HepG2 (cell line): Measurements from ENCODE around the gene TFEB. TPM values are rescaled to one million over a fixed set of nuclear protein-coding genes. Genes with fewer than 3 reads are reported as not detected.

Experiments used
- AKNA ChIP-seq: sonication (generic); formaldehyde crosslinking; IDR thresholded peaks from 2 replicates; pipeline ENCODE4 v1.4.0; 2020; ENCODE audit warnings: missing genetic modification reagents, borderline replicate concordance
- HOXD1 ChIP-seq: sonication (generic); formaldehyde crosslinking; IDR thresholded peaks from 2 replicates; pipeline ENCODE4 v1.5.0; 2020; ENCODE audit warnings: missing genetic modification reagents
- NCOR1 ChIP-seq: fragments of 200-600 bp; sonication (generic); IDR thresholded peaks from 2 replicates; pipeline ENCODE4 v1.7.0; 2017; ENCODE audit warnings: antibody characterized with exemption, low read length, borderline replicate concordance
- NR3C1 ChIP-seq: sonication (generic); formaldehyde crosslinking; IDR thresholded peaks from 2 replicates; pipeline ENCODE4 v1.4.0; 2020; ENCODE audit warnings: missing genetic modification reagents
- PRMT3 ChIP-seq: sonication (generic); formaldehyde crosslinking; IDR thresholded peaks from 2 replicates; pipeline ENCODE4 v1.8.1; 2022; ENCODE audit warnings: low read depth, mild to moderate bottlenecking, moderate library complexity, missing genetic modification reagents, borderline replicate concordance
- TFDP1 ChIP-seq: IDR thresholded peaks from 2 replicates; pipeline ENCODE4 v1.6.1; 2016; ENCODE audit warnings: missing compliant biosample characterization, missing genetic modification reagents, borderline replicate concordance
- ZBTB40 ChIP-seq, 2 experiments: fragments of 450-650 bp in 1 of 2; sonication (generic) in 1 of 2; formaldehyde crosslinking in 1 of 2; IDR thresholded peaks; 2 replicates each; pipeline versions ENCODE4 v1.6.1 to v1.8.0; 2016 to 2022; ENCODE audit warnings: antibody characterized with exemption in 1 of 2, mild to moderate bottlenecking in 1 of 2, missing genetic modification reagents in 1 of 2
- ZBTB42 ChIP-seq: sonication (generic); formaldehyde crosslinking; IDR thresholded peaks from 2 replicates; pipeline ENCODE4 v1.5.0; 2020; ENCODE audit warnings: mild to moderate bottlenecking, missing genetic modification reagents
- ZNF136 ChIP-seq: sonication (generic); formaldehyde crosslinking; IDR thresholded peaks from 2 replicates; pipeline ENCODE4 v1.8.1; 2022; ENCODE audit warnings: low read depth, mild to moderate bottlenecking, moderate library complexity, missing genetic modification reagents
- polyA plus RNA-seq, 8 experiments: library from polyadenylated mRNA; depleted of rRNA in 3 of 8; stranded (reverse) in 7 of 8; unstranded in 1 of 8; fragments of >200 nt; fragmentation: Illumina TruSeq in 4 of 8; extraction: Trizol in 4 of 8; gene quantifications; 2 replicates each; pipeline versions ENCODE4 v1.2.1 to v1.2.3, GENCODE V29; 2011 to 2016; ENCODE audit warnings: low read depth in 4 of 8, missing spikeins in 1 of 8, mixed read lengths in 1 of 8; ENCODE audit not compliant: insufficient read depth in 1 of 8
- total RNA-seq, 5 experiments: library from RNA; depleted of rRNA; stranded (reverse); fragments of >200 nt; fragmentation: Illumina TruSeq; extraction: Trizol; gene quantifications; 2 replicates each; pipeline ENCODE4 v1.2.3, GENCODE V29; 2016; ENCODE audit warnings: low read depth in 1 of 5
- TF ChIP-seq, protein P1 (sequence below): sonication (generic); formaldehyde crosslinking; IDR thresholded peaks from 2 replicates; pipeline ENCODE4 v1.4.0; 2020; ENCODE audit warnings: missing genetic modification reagents

Gene TFEB
- total and polyA plus RNA-seq, 2 of the 13 experiments (the other 11 are each of a cell fraction or from before 2014, with no cell fraction given): 13.3 to 18.7 TPM

GRCh38 chr6:41735427-41736185, at the start of gene TFEB (continued):
- TF ChIP-seq ZBTB40 (IDR thresholded peaks at IDR 0.05) (no peak), ZBTB40 (CRISPR knock-in tag; IDR thresholded peaks at IDR 0.05) (no peak; the same call in 1 of the 2 replicates), NCOR1 (no peak), NR3C1 (CRISPR knock-in tag) (no peak), ZBTB42 (CRISPR knock-in tag) (no peak), ZNF136 (CRISPR knock-in tag) (no peak), PRMT3 (CRISPR knock-in tag) (no peak), HOXD1 (CRISPR knock-in tag) (no peak), TFDP1 (CRISPR knock-in tag) (peak; percentile 67), AKNA (no peak)
- TF ChIP-seq, protein P1, sequence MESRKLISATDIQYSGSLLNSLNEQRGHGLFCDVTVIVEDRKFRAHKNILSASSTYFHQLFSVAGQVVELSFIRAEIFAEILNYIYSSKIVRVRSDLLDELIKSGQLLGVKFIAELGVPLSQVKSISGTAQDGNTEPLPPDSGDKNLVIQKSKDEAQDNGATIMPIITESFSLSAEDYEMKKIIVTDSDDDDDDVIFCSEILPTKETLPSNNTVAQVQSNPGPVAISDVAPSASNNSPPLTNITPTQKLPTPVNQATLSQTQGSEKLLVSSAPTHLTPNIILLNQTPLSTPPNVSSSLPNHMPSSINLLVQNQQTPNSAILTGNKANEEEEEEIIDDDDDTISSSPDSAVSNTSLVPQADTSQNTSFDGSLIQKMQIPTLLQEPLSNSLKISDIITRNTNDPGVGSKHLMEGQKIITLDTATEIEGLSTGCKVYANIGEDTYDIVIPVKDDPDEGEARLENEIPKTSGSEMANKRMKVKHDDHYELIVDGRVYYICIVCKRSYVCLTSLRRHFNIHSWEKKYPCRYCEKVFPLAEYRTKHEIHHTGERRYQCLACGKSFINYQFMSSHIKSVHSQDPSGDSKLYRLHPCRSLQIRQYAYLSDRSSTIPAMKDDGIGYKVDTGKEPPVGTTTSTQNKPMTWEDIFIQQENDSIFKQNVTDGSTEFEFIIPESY (CRISPR knock-in tag): peak; percentile 84
